Stomach (tissue), 4 donors: ENCODE results near the gene ABTB2.

Experiments
- EP300 ChIP-seq: sonication (generic); formaldehyde crosslinking; IDR thresholded peaks from one replicate; pipeline ENCODE4 v1.6.1; 2017; ENCODE audit warnings: antibody characterized with exemption
- TF ChIP-seq, protein P1 (sequence below), 7 experiments: fragments of 450-650 bp in 4 of 7; fragments of 200-600 bp in 3 of 7; sonication (generic) in 3 of 7; IDR thresholded peaks; one replicate each; pipeline ENCODE4 v1.5.1; 2016 to 2019; ENCODE audit warnings: antibody characterized with exemption in 7 of 7, control low read depth in 2 of 7, mild to moderate bottlenecking in 1 of 7

DNA sequence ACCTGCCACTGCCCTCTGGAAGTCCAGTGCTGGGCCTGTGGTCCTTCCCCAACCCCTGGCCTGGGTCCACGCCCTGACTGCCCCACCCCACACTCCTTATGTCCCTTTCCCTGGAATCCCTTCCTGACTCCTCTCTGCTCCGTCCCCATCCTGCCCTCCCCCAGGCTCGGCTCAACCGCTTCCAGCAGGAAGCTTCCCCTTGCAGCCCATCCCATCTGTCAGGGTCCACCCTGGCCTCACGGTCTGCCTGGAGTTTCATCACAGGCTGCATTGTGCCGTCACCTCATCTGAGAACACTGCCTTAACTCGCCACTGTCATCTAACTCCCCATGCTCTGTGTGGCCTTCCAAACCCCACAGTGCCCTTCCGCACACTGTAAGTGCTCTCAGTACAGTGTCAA lies 188.1 kb downstream of the ABTB2 start:
- TF ChIP-seq, protein P1, sequence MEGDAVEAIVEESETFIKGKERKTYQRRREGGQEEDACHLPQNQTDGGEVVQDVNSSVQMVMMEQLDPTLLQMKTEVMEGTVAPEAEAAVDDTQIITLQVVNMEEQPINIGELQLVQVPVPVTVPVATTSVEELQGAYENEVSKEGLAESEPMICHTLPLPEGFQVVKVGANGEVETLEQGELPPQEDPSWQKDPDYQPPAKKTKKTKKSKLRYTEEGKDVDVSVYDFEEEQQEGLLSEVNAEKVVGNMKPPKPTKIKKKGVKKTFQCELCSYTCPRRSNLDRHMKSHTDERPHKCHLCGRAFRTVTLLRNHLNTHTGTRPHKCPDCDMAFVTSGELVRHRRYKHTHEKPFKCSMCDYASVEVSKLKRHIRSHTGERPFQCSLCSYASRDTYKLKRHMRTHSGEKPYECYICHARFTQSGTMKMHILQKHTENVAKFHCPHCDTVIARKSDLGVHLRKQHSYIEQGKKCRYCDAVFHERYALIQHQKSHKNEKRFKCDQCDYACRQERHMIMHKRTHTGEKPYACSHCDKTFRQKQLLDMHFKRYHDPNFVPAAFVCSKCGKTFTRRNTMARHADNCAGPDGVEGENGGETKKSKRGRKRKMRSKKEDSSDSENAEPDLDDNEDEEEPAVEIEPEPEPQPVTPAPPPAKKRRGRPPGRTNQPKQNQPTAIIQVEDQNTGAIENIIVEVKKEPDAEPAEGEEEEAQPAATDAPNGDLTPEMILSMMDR (IDR thresholded peaks at IDR 0.05), result no peak
- no peak for TF ChIP-seq EP300
